ENCODE data around the gene FAM174C. TPM values are rescaled to one million over a fixed set of nuclear protein-coding genes. Genes with fewer than 3 reads are reported as not detected.
A peak's percentile ranks its signal among the peaks of the same experiment; 100 is the strongest.

Gene FAM174C
- total and polyA plus RNA-seq, 10 of the 15 experiments (the other 5 are each of a cell fraction or from before 2014, with no cell fraction given), result 0.89 to 94.6 (median 43.6) TPM

DNA sequence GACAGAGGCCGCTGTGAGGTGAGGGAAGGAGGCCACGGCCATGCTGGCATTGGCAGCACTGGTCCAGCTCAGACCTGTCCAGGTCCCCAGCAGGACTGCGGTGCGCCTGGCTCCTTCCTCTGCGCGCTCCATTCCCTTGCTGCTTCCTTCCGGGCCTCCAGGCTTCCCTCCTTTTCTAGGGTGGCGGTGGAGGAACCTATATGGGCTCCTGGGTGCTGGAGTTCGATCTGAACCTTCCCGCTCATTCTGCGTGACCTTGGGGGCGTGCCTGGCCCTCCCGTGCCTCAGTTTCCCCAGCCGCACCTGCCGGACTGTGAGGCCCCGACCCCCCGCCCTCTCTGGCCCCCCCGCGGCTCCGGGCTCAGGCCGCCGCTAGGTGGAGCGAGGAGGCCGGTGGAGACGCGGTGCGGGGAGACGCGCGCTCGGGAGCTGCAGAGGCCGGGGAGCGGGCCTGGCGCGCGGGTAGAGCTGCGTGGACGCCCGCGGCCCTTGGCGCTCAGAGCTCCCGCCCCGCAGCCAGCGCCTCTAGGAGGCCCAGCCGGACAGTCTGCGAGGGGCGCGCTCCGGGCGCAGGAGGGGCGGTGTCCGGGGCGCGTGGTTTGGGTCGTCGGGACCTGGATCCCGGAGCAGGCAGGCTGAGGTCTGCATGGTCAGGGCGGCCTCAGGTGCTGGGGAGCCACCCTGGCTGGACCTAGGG is 40.3 kb downstream of the FAM174C start (continued):
- no peak for TF ChIP-seq MTA3 (IDR thresholded peaks at IDR 0.05; ENCODE audit: borderline replicate concordance, low read length)
- TF ChIP-seq MEF2A (IDR thresholded peaks at IDR 0.05; ENCODE audit: insufficient read depth, low read depth, low read length), result no peak
- TF ChIP-seq IRF4 (IDR thresholded peaks at IDR 0.05; ENCODE audit: low read depth, low read length), result no peak
- 0 out of 3 replicates have a peak, but pooled peaks of 1 of the 2 experiments have one; percentile 10 for TF ChIP-seq EGR1 (IDR thresholded peaks at IDR 0.05; ENCODE audit: borderline replicate concordance in 1 of 2, low read depth in 2 of 2, low read length in 2 of 2)
- TF ChIP-seq ZNF592 (IDR thresholded peaks at IDR 0.05), result 0 out of 2 replicates have a peak, but pooled peaks have one; percentile 38
- TF ChIP-seq NRF1 (conservative IDR thresholded peaks at IDR 0.05; ENCODE audit: low read depth, low read length), result no peak
- peak; percentile 51; the same call in 1 of the 2 replicates for TF ChIP-seq LARP7 (IDR thresholded peaks at IDR 0.05)
- no peak for TF ChIP-seq PBX3 (IDR thresholded peaks at IDR 0.05; ENCODE audit: insufficient replicate concordance, low read depth, low read length)
- TF ChIP-seq SUPT20H (IDR thresholded peaks at IDR 0.05; ENCODE audit: borderline replicate concordance, control insufficient read depth, low read depth, low read length), result no peak
- TF ChIP-seq RAD21 (IDR thresholded peaks at IDR 0.05; ENCODE audit: insufficient read depth, low read depth, low read length), result peak; percentile 86
- peak; percentile 60 for TF ChIP-seq SMC3 (IDR thresholded peaks at IDR 0.05; ENCODE audit: borderline replicate concordance, low read length)
- no peak for TF ChIP-seq GABPA (IDR thresholded peaks at IDR 0.05; ENCODE audit: low read depth)
- TF ChIP-seq CHD1 (IDR thresholded peaks at IDR 0.05; ENCODE audit: low read depth, low read length), result no peak
- no peak for TF ChIP-seq NFYA (IDR thresholded peaks at IDR 0.05; ENCODE audit: borderline replicate concordance, low read depth, low read length)
- no peak for TF ChIP-seq EP300 (IDR thresholded peaks at IDR 0.05; ENCODE audit: borderline replicate concordance in 1 of 2, control insufficient read depth in 1 of 2, low read depth in 2 of 2, low read length in 2 of 2)
- TF ChIP-seq CHD4 (IDR thresholded peaks at IDR 0.05), result no peak
- 0 out of 2 replicates have a peak, but pooled peaks have one; percentile 17 for TF ChIP-seq NR2F1 (conservative IDR thresholded peaks at IDR 0.05)

All from GM12878 (cell line).